ENCODE results near the gene SLC7A8.

Gene SLC7A8

GRCh38 chr14:23183479-23183878 is at the start of gene SLC7A8:
Gene SLC7A8, minus strand, starts transcription at chr14:23183660. Its CDS starts 746 bp downstream, at chr14:23182914.
- no peak for TF ChIP-seq EGR1 (IDR thresholded peaks at IDR 0.05)
- no peak for TF ChIP-seq TAF1 (IDR thresholded peaks at IDR 0.05; ENCODE audit: low read depth)
- TF ChIP-seq FOXM1 (IDR thresholded peaks at IDR 0.05; ENCODE audit: borderline replicate concordance, low read depth) = no peak
- no peak for TF ChIP-seq REST (IDR thresholded peaks at IDR 0.05; ENCODE audit: low read depth)
- TF ChIP-seq CEBPB (IDR thresholded peaks at IDR 0.05) = no peak
- no peak for TF ChIP-seq RAD21 (IDR thresholded peaks at IDR 0.05; ENCODE audit: low read depth)
- no peak for TF ChIP-seq EP300 (IDR thresholded peaks at IDR 0.05; ENCODE audit: borderline replicate concordance)
- no peak for TF ChIP-seq TCF12 (IDR thresholded peaks at IDR 0.05; ENCODE audit: low read depth)
- no peak for TF ChIP-seq USF1 (IDR thresholded peaks at IDR 0.05)
- TF ChIP-seq NFIC (IDR thresholded peaks at IDR 0.05) = no peak
- TF ChIP-seq TEAD4 (IDR thresholded peaks at IDR 0.05) = no peak
- TF ChIP-seq YY1 (IDR thresholded peaks at IDR 0.05; ENCODE audit: low read depth) = no peak
- no peak for TF ChIP-seq MAX (IDR thresholded peaks at IDR 0.05)
- TF ChIP-seq ZBTB7A (IDR thresholded peaks at IDR 0.05; ENCODE audit: low read depth) = no peak
- no peak for TF ChIP-seq CREB1 (IDR thresholded peaks at IDR 0.05; ENCODE audit: low read depth)

GRCh38 chr14:23228812-23229211 is 45.4 kb upstream of the SLC7A8 start:
- TF ChIP-seq ZBTB7A (IDR thresholded peaks at IDR 0.05; ENCODE audit: low read depth) = no peak
- no peak for TF ChIP-seq MAX (IDR thresholded peaks at IDR 0.05)
- no peak for TF ChIP-seq CREB1 (IDR thresholded peaks at IDR 0.05; ENCODE audit: low read depth)
- TF ChIP-seq CEBPB (IDR thresholded peaks at IDR 0.05) = no peak
- no peak for TF ChIP-seq NFIC (IDR thresholded peaks at IDR 0.05)
- TF ChIP-seq TCF12 (IDR thresholded peaks at IDR 0.05; ENCODE audit: low read depth) = no peak
- TF ChIP-seq RAD21 (IDR thresholded peaks at IDR 0.05; ENCODE audit: low read depth) = no peak
- no peak for TF ChIP-seq FOXM1 (IDR thresholded peaks at IDR 0.05; ENCODE audit: borderline replicate concordance, low read depth)
- no peak for TF ChIP-seq TAF1 (IDR thresholded peaks at IDR 0.05; ENCODE audit: low read depth)
- TF ChIP-seq USF1 (IDR thresholded peaks at IDR 0.05) = no peak
- no peak for TF ChIP-seq EP300 (IDR thresholded peaks at IDR 0.05; ENCODE audit: borderline replicate concordance)
- TF ChIP-seq REST (IDR thresholded peaks at IDR 0.05; ENCODE audit: low read depth) = no peak
- TF ChIP-seq TEAD4 (IDR thresholded peaks at IDR 0.05) = no peak
- no peak for TF ChIP-seq YY1 (IDR thresholded peaks at IDR 0.05; ENCODE audit: low read depth)
- TF ChIP-seq EGR1 (IDR thresholded peaks at IDR 0.05) = no peak

- TF ChIP-seq YY1 (IDR thresholded peaks at IDR 0.05; ENCODE audit: low read depth) = no peak
- no peak for TF ChIP-seq TEAD4 (IDR thresholded peaks at IDR 0.05)
- no peak for TF ChIP-seq NFIC (IDR thresholded peaks at IDR 0.05)
- no peak for TF ChIP-seq EGR1 (IDR thresholded peaks at IDR 0.05)
- TF ChIP-seq MAX (IDR thresholded peaks at IDR 0.05) = no peak
- TF ChIP-seq EP300 (IDR thresholded peaks at IDR 0.05; ENCODE audit: borderline replicate concordance) = no peak
- TF ChIP-seq ZBTB7A (IDR thresholded peaks at IDR 0.05; ENCODE audit: low read depth) = no peak
- TF ChIP-seq TCF12 (IDR thresholded peaks at IDR 0.05; ENCODE audit: low read depth) = no peak
- TF ChIP-seq REST (IDR thresholded peaks at IDR 0.05; ENCODE audit: low read depth) = no peak
These were observed 44.1 kb upstream of the SLC7A8 start for GRCh38 chr14:23227566-23227965.

- TF ChIP-seq USF1 (IDR thresholded peaks at IDR 0.05) (no peak), CEBPB (IDR thresholded peaks at IDR 0.05) (no peak), FOXM1 (IDR thresholded peaks at IDR 0.05; ENCODE audit: borderline replicate concordance, low read depth) (no peak), MAX (IDR thresholded peaks at IDR 0.05) (no peak), TEAD4 (IDR thresholded peaks at IDR 0.05) (no peak), EGR1 (IDR thresholded peaks at IDR 0.05) (no peak), EP300 (IDR thresholded peaks at IDR 0.05; ENCODE audit: borderline replicate concordance) (no peak), TCF12 (IDR thresholded peaks at IDR 0.05; ENCODE audit: low read depth) (no peak), REST (IDR thresholded peaks at IDR 0.05; ENCODE audit: low read depth) (no peak), RAD21 (IDR thresholded peaks at IDR 0.05; ENCODE audit: low read depth) (no peak), TAF1 (IDR thresholded peaks at IDR 0.05; ENCODE audit: low read depth) (no peak), CREB1 (IDR thresholded peaks at IDR 0.05; ENCODE audit: low read depth) (no peak), ZBTB7A (IDR thresholded peaks at IDR 0.05; ENCODE audit: low read depth) (no peak), NFIC (IDR thresholded peaks at IDR 0.05) (no peak), YY1 (IDR thresholded peaks at IDR 0.05; ENCODE audit: low read depth) (no peak)
These were observed 35.6 kb upstream of the SLC7A8 start for GRCh38 chr14:23219075-23219474.

All from Ishikawa (cell line).